Inflammatory macrophage treated with lipopolysaccharide for 4 hours (primary cell): Measurements from ENCODE around the gene NADSYN1.

Source experiments
- DNase-seq: peaks from one replicate; pipeline ENCODE4 v3.0.0-alpha.2; 2020

The NADSYN1 gene

GRCh38 chr11:71474771-71475483 lies 21.9 kb downstream of the NADSYN1 start:
- no peak for DNase-seq

- DNase-seq, result no peak
Observed at GRCh38 chr11:71476031-71476430, 23.0 kb downstream of the NADSYN1 start.

GRCh38 chr11:71476926-71477640 lies 24.1 kb downstream of the NADSYN1 start:
- DNase-seq, result no peak

- DNase-seq, result no peak
Observed at GRCh38 chr11:71477641-71478527, 24.9 kb downstream of the NADSYN1 start.

- no peak for DNase-seq
Observed at GRCh38 chr11:71478528-71478840, 25.5 kb downstream of the NADSYN1 start.

- DNase-seq, result no peak
Observed at GRCh38 chr11:71481101-71481960, 28.3 kb downstream of the NADSYN1 start.

- DNase-seq, result no peak
Observed at GRCh38 chr11:71482216-71482615, 29.2 kb downstream of the NADSYN1 start.

GRCh38 chr11:71482746-71483364 lies 29.9 kb downstream of the NADSYN1 start:
- no peak for DNase-seq

GRCh38 chr11:71483692-71484091 lies 30.7 kb downstream of the NADSYN1 start:
- no peak for DNase-seq

- no peak for DNase-seq
Observed at GRCh38 chr11:71484248-71485062, 31.5 kb downstream of the NADSYN1 start.

- no peak for DNase-seq
Observed at GRCh38 chr11:71485063-71485399, 32.0 kb downstream of the NADSYN1 start.

- no peak for DNase-seq
Observed at GRCh38 chr11:71485466-71485865, 32.5 kb downstream of the NADSYN1 start.

GRCh38 chr11:71486320-71486719 lies 33.3 kb downstream of the NADSYN1 start:
- DNase-seq, result no peak

- DNase-seq, result no peak
Observed at GRCh38 chr11:71488681-71489270, 35.8 kb downstream of the NADSYN1 start.

- DNase-seq, result peak; percentile 57
Observed at GRCh38 chr11:71489311-71490043, 36.5 kb downstream of the NADSYN1 start.

- no peak for DNase-seq
Observed at GRCh38 chr11:71490044-71490730, 37.2 kb downstream of the NADSYN1 start.

GRCh38 chr11:71490731-71491390 lies 37.9 kb downstream of the NADSYN1 start:
- DNase-seq, result no peak

- DNase-seq, result no peak
Observed at GRCh38 chr11:71491531-71491930, 38.5 kb downstream of the NADSYN1 start.

- no peak for DNase-seq
Observed at GRCh38 chr11:71491940-71492339, 38.9 kb downstream of the NADSYN1 start.
